Measurements from ENCODE around the gene KRT23.

The KRT23 gene

DNA sequence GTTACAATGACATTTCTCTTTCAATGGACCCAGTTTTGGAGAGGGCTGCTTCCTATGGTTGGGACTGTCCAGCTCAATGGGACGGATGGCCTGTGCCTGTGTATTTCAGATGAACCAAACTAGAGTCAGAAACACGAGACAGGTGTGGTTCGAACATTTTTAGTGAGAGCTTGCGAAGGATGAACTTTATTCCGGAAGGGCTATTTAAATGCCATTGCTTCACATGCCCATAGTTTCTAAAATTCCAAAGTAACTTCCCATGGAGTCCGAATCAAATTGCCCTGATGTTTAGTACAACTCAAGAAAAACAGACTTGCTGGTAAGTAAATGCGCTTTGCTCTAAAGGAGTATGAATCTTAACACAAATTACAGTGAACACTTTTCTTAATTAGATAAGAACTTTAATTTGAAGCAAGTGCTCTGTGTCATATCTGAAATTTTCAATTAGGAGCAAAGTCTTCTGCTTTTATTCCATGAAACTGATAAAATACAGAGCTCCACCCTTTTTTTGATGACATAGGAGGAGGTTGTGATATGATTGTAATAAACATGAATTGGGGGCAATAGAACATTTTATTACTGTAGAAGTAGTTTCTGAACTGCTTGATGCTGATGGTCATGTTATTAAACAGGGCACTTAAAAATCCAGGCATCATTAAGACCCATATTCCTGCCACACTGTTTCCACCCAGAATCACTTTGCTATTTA lies 53.7 kb downstream of the KRT23 start:
- H3K36me3 ChIP-seq (ENCODE audit: insufficient read depth, low read length): no peaks in the 10 kb centered on the region
- no peaks in the 10 kb centered on the region for H3K9me3 ChIP-seq (ENCODE audit: low read depth, low read length)
- H3K4me3 ChIP-seq: no peak overlapping the region
- no peak for TF ChIP-seq POLR2AphosphoS5 (IDR thresholded peaks at IDR 0.05; ENCODE audit: borderline replicate concordance, low read depth, low read length)
- DNase-seq (ENCODE audit: low read depth, low spot score): no peak
- no peak overlapping the region for H3K9ac ChIP-seq (ENCODE audit: insufficient read length)
- H3K27ac ChIP-seq: no peak overlapping the region

DNA sequence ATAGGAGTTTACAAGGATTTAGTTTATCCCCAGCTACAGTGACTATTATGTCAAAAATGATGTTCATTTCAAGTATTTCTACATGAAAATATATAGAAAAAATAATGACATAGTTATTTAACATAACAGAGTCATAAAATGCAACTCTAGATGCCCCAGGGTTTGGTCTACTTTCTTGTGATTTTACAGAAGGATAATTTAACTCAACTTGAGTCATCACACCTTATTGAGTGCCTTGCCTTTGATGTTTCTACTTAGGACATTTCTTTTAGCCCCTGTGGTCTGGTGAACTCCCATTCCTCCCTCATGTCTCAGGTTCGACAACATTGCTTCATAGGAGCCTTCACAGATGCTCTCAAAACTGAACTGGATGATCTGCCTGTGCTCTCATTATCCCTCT lies 54.4 kb downstream of the KRT23 start:
- Histone ChIP-seq H3K4me3 (no peak overlapping the region), H3K9ac (ENCODE audit: insufficient read length) (no peak overlapping the region), H3K9me3 (ENCODE audit: low read depth, low read length) (no peaks in the 10 kb centered on the region), H3K27ac (no peak overlapping the region), H3K36me3 (ENCODE audit: insufficient read depth, low read length) (no peaks in the 10 kb centered on the region)
- no peak for TF ChIP-seq POLR2AphosphoS5 (IDR thresholded peaks at IDR 0.05; ENCODE audit: borderline replicate concordance, low read depth, low read length)
- TF ChIP-seq FOXP2 (optimal IDR thresholded peaks at IDR 0.05; ENCODE audit: control extremely low read depth, extremely low read length, insufficient read depth): no peak
- TF ChIP-seq EZH2 (IDR thresholded peaks at IDR 0.05): no peak
- DNase-seq (ENCODE audit: low read depth, low spot score): no peak

DNA sequence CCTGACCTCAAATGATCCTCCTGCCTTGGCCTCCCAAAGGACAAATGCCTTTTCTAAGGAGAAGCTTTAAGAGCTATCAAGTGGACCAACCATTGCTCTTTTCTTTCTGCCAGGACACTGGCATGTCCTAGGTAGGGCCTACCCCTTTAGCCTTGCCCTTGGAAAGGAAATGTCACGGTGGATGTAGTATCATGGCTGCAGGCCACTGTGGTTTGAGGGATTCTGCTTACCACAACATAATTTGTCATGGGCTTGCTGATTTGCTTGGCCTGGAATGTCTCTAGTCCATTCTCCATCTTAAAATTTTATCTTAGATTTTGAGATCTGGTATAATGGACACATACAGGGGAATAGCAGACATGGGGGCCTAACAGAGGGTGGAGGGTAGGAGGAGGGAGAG lies 58.4 kb downstream of the KRT23 start:
- Histone ChIP-seq H3K9me3 (ENCODE audit: low read depth, low read length) (no peaks in the 10 kb centered on the region), H3K36me3 (ENCODE audit: insufficient read depth, low read length) (no peaks in the 10 kb centered on the region), H3K4me3 (no peak overlapping the region), H3K9ac (ENCODE audit: insufficient read length) (no peak overlapping the region), H3K27ac (no peak overlapping the region)
- TF ChIP-seq FOXP2 (optimal IDR thresholded peaks at IDR 0.05; ENCODE audit: control extremely low read depth, extremely low read length, insufficient read depth) (no peak), EZH2 (IDR thresholded peaks at IDR 0.05) (no peak), POLR2AphosphoS5 (IDR thresholded peaks at IDR 0.05; ENCODE audit: borderline replicate concordance, low read depth, low read length) (no peak)
- no peak for DNase-seq (ENCODE audit: low read depth, low spot score)

DNA sequence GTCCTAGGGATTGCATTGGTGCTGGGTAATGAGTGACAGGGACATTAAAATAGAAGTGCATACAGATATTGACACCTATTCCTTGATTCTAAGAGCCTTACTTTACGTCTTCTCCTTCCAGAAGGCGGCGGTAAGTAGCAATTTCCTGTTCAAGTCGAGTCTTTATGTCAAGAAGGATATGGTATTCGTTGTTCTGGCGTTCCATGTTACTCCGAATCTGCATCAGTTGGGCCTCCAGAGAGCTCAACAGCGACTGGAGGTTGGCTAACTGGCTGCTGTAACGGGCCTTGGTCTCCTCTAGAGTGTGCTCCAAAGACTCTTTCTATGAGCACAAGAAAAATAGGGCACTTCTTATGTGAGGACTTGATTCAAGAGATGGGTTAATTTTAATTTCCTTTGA lies 59.4 kb downstream of the KRT23 start:
- no peak for DNase-seq (ENCODE audit: low read depth, low spot score)
- TF ChIP-seq EZH2 (IDR thresholded peaks at IDR 0.05) (no peak), FOXP2 (optimal IDR thresholded peaks at IDR 0.05; ENCODE audit: control extremely low read depth, extremely low read length, insufficient read depth) (no peak), POLR2AphosphoS5 (IDR thresholded peaks at IDR 0.05; ENCODE audit: borderline replicate concordance, low read depth, low read length) (no peak)
- H3K9ac ChIP-seq (ENCODE audit: insufficient read length): no peak overlapping the region
- no peak overlapping the region for H3K27ac ChIP-seq
- no peaks in the 10 kb centered on the region for H3K36me3 ChIP-seq (ENCODE audit: insufficient read depth, low read length)
- H3K4me3 ChIP-seq: no peak overlapping the region
- H3K9me3 ChIP-seq (ENCODE audit: low read depth, low read length): no peaks in the 10 kb centered on the region

DNA sequence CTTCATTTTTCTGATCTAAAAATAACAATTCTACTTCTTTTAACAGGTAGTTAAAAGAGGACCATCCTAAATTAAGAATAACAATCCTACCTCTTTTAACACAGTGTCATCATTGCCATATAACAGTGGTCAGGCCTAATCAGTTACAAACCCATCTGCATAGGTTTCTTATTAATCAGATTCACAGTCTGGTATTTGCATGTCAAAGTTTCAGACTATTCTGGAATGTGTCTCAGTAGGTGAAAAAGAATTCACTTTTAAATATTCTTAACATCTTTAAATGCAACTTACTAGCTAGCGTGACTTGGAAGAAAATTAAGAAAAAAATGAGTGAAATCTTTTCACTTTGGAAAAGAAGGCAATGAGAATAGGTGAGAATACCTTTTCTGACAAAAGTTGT lies 63.6 kb downstream of the KRT23 start:
- Histone ChIP-seq H3K9ac (ENCODE audit: insufficient read length) (no peak overlapping the region), H3K36me3 (ENCODE audit: insufficient read depth, low read length) (no peaks in the 10 kb centered on the region)
- no peak for TF ChIP-seq FOXP2 (optimal IDR thresholded peaks at IDR 0.05; ENCODE audit: control extremely low read depth, extremely low read length, insufficient read depth)
- TF ChIP-seq EZH2 (IDR thresholded peaks at IDR 0.05): no peak
- TF ChIP-seq POLR2AphosphoS5 (IDR thresholded peaks at IDR 0.05; ENCODE audit: borderline replicate concordance, low read depth, low read length): no peak

DNA sequence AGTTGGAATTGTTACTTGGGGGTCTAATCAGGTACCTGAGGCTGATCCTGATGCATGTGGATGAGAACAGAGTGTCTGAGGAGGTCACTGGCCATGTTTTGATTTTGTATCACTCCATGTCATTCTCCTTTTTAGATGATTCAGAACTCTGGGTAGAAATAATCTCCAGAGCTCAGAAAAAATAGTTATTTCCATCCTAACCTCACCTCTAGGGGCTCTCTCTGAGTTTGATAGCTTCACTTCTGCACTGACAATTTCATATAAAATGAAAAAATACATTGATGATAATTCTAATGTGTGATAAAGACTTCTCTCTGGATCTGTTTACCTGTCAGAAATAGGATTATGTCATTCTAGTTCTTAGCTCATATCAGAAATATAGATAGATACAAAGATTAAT lies 64.2 kb downstream of the KRT23 start:
- Histone ChIP-seq H3K9me3 (ENCODE audit: low read depth, low read length) (no peaks in the 10 kb centered on the region), H3K9ac (ENCODE audit: insufficient read length) (no peak overlapping the region), H3K36me3 (ENCODE audit: insufficient read depth, low read length) (no peaks in the 10 kb centered on the region), H3K27ac (peak overlapping the region; percentile 74), H3K4me3 (no peak overlapping the region)
- no peak for TF ChIP-seq POLR2AphosphoS5 (IDR thresholded peaks at IDR 0.05; ENCODE audit: borderline replicate concordance, low read depth, low read length)
- TF ChIP-seq FOXP2 (optimal IDR thresholded peaks at IDR 0.05; ENCODE audit: control extremely low read depth, extremely low read length, insufficient read depth): no peak
- TF ChIP-seq EZH2 (IDR thresholded peaks at IDR 0.05): no peak
- DNase-seq (ENCODE audit: low read depth, low spot score): no peak

More for the DNA sequence above, 63.6 kb downstream of the KRT23 start:
- Histone ChIP-seq H3K9me3 (ENCODE audit: low read depth, low read length) (no peaks in the 10 kb centered on the region), H3K27ac (peak overlapping the region; percentile 74; the same call in 1 of the 2 replicates), H3K4me3 (no peak overlapping the region)
- no peak for DNase-seq (ENCODE audit: low read depth, low spot score)
